HG02798 (cell line): ENCODE data around the gene TAF11L6.
"Not testable (repeated sequence)": the region's sequence is repeated elsewhere in the genome, so short reads cannot be mapped to it uniquely, and the experiment has no call there.

Experiments
- ATAC-seq: cut with Tn5 transposase; IDR thresholded peaks from one replicate; pipeline ENCODE4 v1.9.1; 2021; ENCODE audit warnings: mild to moderate bottlenecking; ENCODE audit not compliant: unreplicated experiment, poor library complexity

TAF11L6 gene

GRCh38 chr5:17528369-17528768 is at the start of gene TAF11L6:
TAF11L6 (plus strand) TSS chr5:17528669.
- ATAC-seq, result not testable (repeated sequence)

- ATAC-seq, result no peak
Measured at GRCh38 chr5:17481378-17481777, 47.1 kb upstream of the TAF11L6 start.

- ATAC-seq, result no peak
Measured at GRCh38 chr5:17482790-17483189, 45.7 kb upstream of the TAF11L6 start.

GRCh38 chr5:17486464-17487173 is 41.9 kb upstream of the TAF11L6 start:
- not testable (repeated sequence) for ATAC-seq

- no peak for ATAC-seq
Measured at GRCh38 chr5:17487174-17487512, 41.3 kb upstream of the TAF11L6 start.

- not testable (repeated sequence) for ATAC-seq
Measured at GRCh38 chr5:17491257-17491656, 37.2 kb upstream of the TAF11L6 start.

- ATAC-seq, result no peak
Measured at GRCh38 chr5:17492770-17493169, 35.7 kb upstream of the TAF11L6 start.

GRCh38 chr5:17497446-17497845 is 31.0 kb upstream of the TAF11L6 start:
- no peak for ATAC-seq

GRCh38 chr5:17497931-17498330 is 30.5 kb upstream of the TAF11L6 start, which contains the start of gene TAF11L2:
TAF11L2 (plus strand) TSS chr5:17498231.
- not testable (repeated sequence) for ATAC-seq

GRCh38 chr5:17511775-17512325 is 16.6 kb upstream of the TAF11L6 start:
- no peak for ATAC-seq

- not testable (repeated sequence) for ATAC-seq
Measured at GRCh38 chr5:17517526-17517925, 10.9 kb upstream of the TAF11L6 start.

GRCh38 chr5:17518067-17518466 is 10.4 kb upstream of the TAF11L6 start, which contains the start of gene TAF11L3:
TAF11L3 (plus strand) TSS chr5:17518367.
- ATAC-seq, result not testable (repeated sequence)

GRCh38 chr5:17519508-17519907 is 9.0 kb upstream of the TAF11L6 start:
- ATAC-seq, result not testable (repeated sequence)

- ATAC-seq, result not testable (repeated sequence)
Measured at GRCh38 chr5:17521501-17521900, 7.0 kb upstream of the TAF11L6 start, which contains the start of gene TAF11L4. TAF11L4 (plus strand) TSS chr5:17521801.

GRCh38 chr5:17524935-17525334 is 3.5 kb upstream of the TAF11L6 start, which contains the start of gene TAF11L5:
TAF11L5 (plus strand) TSS chr5:17525235.
- ATAC-seq, result not testable (repeated sequence)

GRCh38 chr5:17526504-17526903 is 2.0 kb upstream of the TAF11L6 start:
- ATAC-seq, result not testable (repeated sequence)
